Esophagus squamous epithelium (tissue), 5 donors: Measurements from ENCODE around the gene CEACAM21. TPM values are rescaled to one million over a fixed set of nuclear protein-coding genes. Genes with fewer than 3 reads are reported as not detected.

Experiments
- DNase-seq: peaks from one replicate; lab custom pipeline; 2025; lab: John Stamatoyannopoulos, UW
- H3K27ac ChIP-seq, 4 donors: fragments of 200-600 bp; sonication (generic); one replicate each; pipeline ENCODE4 v1.5.1; 2016 to 2019; ENCODE audit warnings: mild to moderate bottlenecking in 1 of 4
- H3K27me3 ChIP-seq, 4 donors: fragments of 200-600 bp; sonication (generic); 1 replicate in 3 of 4; 2 replicates in 1 of 4; pipeline versions ENCODE4 v1.5.1 to v1.6.0; 2017 to 2021; ENCODE audit warnings: antibody characterized with exemption in 1 of 4
- H3K36me3 ChIP-seq, 3 donors: fragments of 200-600 bp; sonication (generic); one replicate each; pipeline ENCODE4 v1.5.1; 2016 to 2019
- H3K4me1 ChIP-seq, 3 donors: fragments of 200-600 bp; sonication (generic); one replicate each; pipeline ENCODE4 v1.5.1; 2017 to 2019
- H3K4me3 ChIP-seq, 4 donors: fragments of 200-600 bp; sonication (generic); 1 replicate in 3 of 4; 2 replicates in 1 of 4; pipeline ENCODE4 v1.5.1; 2016 to 2019; ENCODE audit warnings: mild to moderate bottlenecking in 2 of 4, moderate library complexity in 1 of 4
- H3K9me3 ChIP-seq, 3 donors: fragments of 200-600 bp; sonication (generic); one replicate each; pipeline ENCODE4 v1.5.1; 2016 to 2019
- CTCF ChIP-seq, 6 experiments: fragments of 450-650 bp in 4 of 6; fragments of 200-600 bp in 2 of 6; sonication (generic) in 2 of 6; IDR thresholded peaks; one replicate each; pipeline ENCODE4 v1.5.1; 2016 to 2019; ENCODE audit warnings: antibody characterized with exemption in 6 of 6, mild to moderate bottlenecking in 4 of 6, moderate library complexity in 4 of 6
- POLR2A ChIP-seq, 4 donors: fragments of 450-650 bp; IDR thresholded peaks; one replicate each; pipeline ENCODE4 v1.6.1; 2017; ENCODE audit warnings: antibody characterized with exemption in 4 of 4, mild to moderate bottlenecking in 4 of 4, moderate library complexity in 3 of 4
- WGBS, 2 donors: methylation state at CpG; one replicate each; pipeline ENCODE4 v1.1.5; 2018; 5-methylcytosine and 5-hydroxymethylcytosine counted together
- intact Hi-C: fragments of 100-400 bp; cut with DNase I; formaldehyde crosslinking; loops from one replicate; pipeline ENCODE4 v1.15.0; 2022
- total RNA-seq, 4 donors: library from RNA; depleted of rRNA; stranded (reverse); fragments of >200 nt; gene quantifications; one replicate each; pipeline ENCODE4 v1.1.0, GENCODE V29; 2016
- donor health status: DM: yes; HTN: yes; CAD: no.

The CEACAM21 gene
- 1 to 10 TPM in 1 of 4 donors, under 1 TPM in 1, not detected in 2; 0.57 to 3.7 TPM for total RNA-seq

DNA sequence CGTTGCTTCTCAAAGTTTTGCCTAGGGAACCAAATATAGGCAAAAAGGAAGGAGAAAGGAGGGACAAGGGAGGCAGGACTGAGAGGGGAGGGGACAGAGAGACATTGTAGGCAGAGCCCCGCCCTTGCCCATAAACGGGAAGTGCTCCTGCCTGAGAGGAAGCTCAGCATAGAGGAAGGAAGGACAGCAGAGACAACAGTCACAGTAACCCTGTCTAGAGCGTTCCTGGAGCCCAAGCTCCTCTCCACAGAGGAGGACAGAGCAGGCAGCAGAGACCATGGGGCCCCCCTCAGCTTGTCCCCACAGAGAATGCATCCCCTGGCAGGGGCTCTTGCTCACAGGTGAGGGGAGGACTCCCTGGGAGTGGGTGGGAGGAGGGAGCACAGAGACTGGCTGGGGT is at the start of gene CEACAM21:
TSS of gene CEACAM21 (plus strand) at position 169 of the 400 bp plus-strand sequence. CDS start at position 278, 109 bp downstream.
- H3K27ac ChIP-seq: peak within 1 kb of the TSS in 2 of 4 donors; percentile 40 to 42
- no peak for DNase-seq
- intact Hi-C loops: no loop called here
- TF ChIP-seq CTCF (IDR thresholded peaks at IDR 0.05): no peak
- peak in 1 of 4 donors; percentile 46 for TF ChIP-seq POLR2A (IDR thresholded peaks at IDR 0.05)
- peak within 1 kb of the TSS in 1 of 4 donors; percentile 37 for H3K4me3 ChIP-seq
- no peaks in the 10 kb centered on the region for H3K36me3 ChIP-seq
- 28 to 33% methylated on average over 4 of the region's 4 CpGs for WGBS, 2 donors
- H3K9me3 ChIP-seq: peaks cover 0 to 6% (median 2%) of the 10 kb centered on the region in 3 donors
- no peaks in the 10 kb centered on the region for H3K4me1 ChIP-seq
- H3K27me3 ChIP-seq: peaks cover 0 to 30% (median 0%) of the 10 kb centered on the region in 4 donors

DNA sequence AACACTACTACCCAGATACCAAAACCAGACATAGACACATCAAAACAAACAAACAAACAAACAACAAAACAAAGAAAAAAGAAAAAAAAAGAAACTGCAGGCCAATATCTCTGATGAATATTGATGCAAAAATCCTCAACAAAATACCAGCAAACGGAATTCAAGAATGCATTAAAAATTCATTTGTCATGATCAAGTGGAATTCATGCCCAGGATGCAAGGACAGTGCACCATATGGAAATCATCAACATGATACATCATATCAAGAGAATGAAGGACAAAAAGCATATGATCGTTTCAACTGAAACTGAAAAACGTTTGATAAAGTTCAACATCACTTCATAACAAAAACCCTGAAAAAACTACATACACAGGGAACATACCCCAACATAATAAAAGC is 48.9 kb upstream of the CEACAM21 start:
- TF ChIP-seq CTCF (IDR thresholded peaks at IDR 0.05): no peak
- no peak for TF ChIP-seq POLR2A (IDR thresholded peaks at IDR 0.05)
- 36 to 49% methylated on average over 3 of the region's 3 CpGs for WGBS, 2 donors
- DNase-seq: no peak
- Histone ChIP-seq H3K36me3 (no peaks in the 10 kb centered on the region), H3K4me3 (no peak overlapping the region), H3K27me3 (peaks cover 0 to 77% (median 3%) of the 10 kb centered on the region in 4 donors), H3K27ac (no peak overlapping the region), H3K9me3 (no peaks in the 10 kb centered on the region), H3K4me1 (peaks cover under 1 to 14% (median 6%) of the 10 kb centered on the region in 3 donors)
- intact Hi-C loops: no loop called here

GRCh38 chr19:41528106-41528505 is 47.9 kb upstream of the CEACAM21 start:
- H3K4me1 ChIP-seq: peaks cover 0 to 13% (median 7%) of the 10 kb centered on the region in 3 donors
- no peak overlapping the region for H3K4me3 ChIP-seq
- H3K9me3 ChIP-seq: no peaks in the 10 kb centered on the region
- no peak overlapping the region for H3K27ac ChIP-seq
- WGBS, 2 donors: 57 to 70% methylated on average over 2 of the region's 2 CpGs
- no peak for DNase-seq
- TF ChIP-seq CTCF (IDR thresholded peaks at IDR 0.05) (no peak), POLR2A (IDR thresholded peaks at IDR 0.05) (no peak)
- intact Hi-C loops: no loop called here
- H3K27me3 ChIP-seq: peaks cover 0 to 67% (median 0%) of the 10 kb centered on the region in 4 donors
- H3K36me3 ChIP-seq: no peaks in the 10 kb centered on the region

- Histone ChIP-seq H3K27me3 (peaks cover 0 to 57% (median 0%) of the 10 kb centered on the region in 4 donors), H3K4me3 (no peak overlapping the region), H3K4me1 (peaks cover 0 to 17% (median 10%) of the 10 kb centered on the region in 3 donors), H3K27ac (no peak overlapping the region), H3K9me3 (no peaks in the 10 kb centered on the region), H3K36me3 (no peaks in the 10 kb centered on the region)
- intact Hi-C loops: no loop called here
- WGBS, 2 donors: 82 to 85% methylated on average over 4 of the region's 4 CpGs
- TF ChIP-seq CTCF (IDR thresholded peaks at IDR 0.05) (no peak), POLR2A (IDR thresholded peaks at IDR 0.05) (no peak)
- DNase-seq: no peak
These were observed 46.3 kb upstream of the CEACAM21 start for GRCh38 chr19:41529484-41530183.

DNA sequence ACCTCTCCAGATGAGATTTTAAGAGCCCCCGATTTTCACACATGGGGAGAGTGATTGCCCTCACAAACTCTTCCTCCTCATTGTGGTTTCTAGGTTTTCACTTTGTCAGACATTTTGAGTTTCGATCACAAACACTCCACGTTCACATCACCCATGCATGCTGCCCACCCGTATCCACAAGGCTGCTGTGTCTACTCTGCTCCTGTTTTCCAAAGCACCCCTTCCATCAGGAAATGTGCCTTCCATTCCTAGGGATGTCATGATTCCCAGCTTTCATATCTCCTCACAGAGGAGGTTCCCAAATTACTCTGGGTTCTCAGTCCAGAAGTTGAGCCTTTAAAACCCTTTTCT is 45.8 kb upstream of the CEACAM21 start:
- TF ChIP-seq POLR2A (IDR thresholded peaks at IDR 0.05): no peak
- no peak for TF ChIP-seq CTCF (IDR thresholded peaks at IDR 0.05)
- Histone ChIP-seq H3K9me3 (no peaks in the 10 kb centered on the region), H3K4me1 (peaks cover 0 to 17% (median 15%) of the 10 kb centered on the region in 3 donors), H3K27me3 (peaks cover 0 to 52% (median 0%) of the 10 kb centered on the region in 4 donors), H3K27ac (peak overlapping the region in 2 of 4 donors; percentile 75 to 86), H3K4me3 (no peak overlapping the region), H3K36me3 (no peaks in the 10 kb centered on the region)
- WGBS, 2 donors: 65 to 87% methylated on average over 4 of the region's 4 CpGs
- DNase-seq: no peak
- intact Hi-C loops: no loop called here
